KOPT-K1 (cell line): Measurements from ENCODE around the gene TMEM203.

Source experiments
- H3K27ac ChIP-seq: fragments of 200-600 bp; sonication (generic); 2 replicates; pipeline ENCODE4 v1.5.1; 2016; ENCODE audit warnings: antibody characterized with exemption, mild to moderate bottlenecking, low read depth, low read length; ENCODE audit not compliant: poor library complexity, severe bottlenecking
- H3K36me3 ChIP-seq: fragments of 200-600 bp; sonication (generic); 2 replicates; pipeline ENCODE4 v1.5.1; 2017; ENCODE audit warnings: antibody characterized with exemption, mild to moderate bottlenecking, low read length, moderate library complexity; ENCODE audit not compliant: insufficient read depth
- H3K9me3 ChIP-seq: fragments of 200-600 bp; sonication (generic); 2 replicates; pipeline ENCODE4 v1.5.1; 2017; ENCODE audit warnings: antibody characterized with exemption, low read length, mild to moderate bottlenecking; ENCODE audit not compliant: insufficient read depth, poor library complexity, severe bottlenecking

The TMEM203 gene

DNA sequence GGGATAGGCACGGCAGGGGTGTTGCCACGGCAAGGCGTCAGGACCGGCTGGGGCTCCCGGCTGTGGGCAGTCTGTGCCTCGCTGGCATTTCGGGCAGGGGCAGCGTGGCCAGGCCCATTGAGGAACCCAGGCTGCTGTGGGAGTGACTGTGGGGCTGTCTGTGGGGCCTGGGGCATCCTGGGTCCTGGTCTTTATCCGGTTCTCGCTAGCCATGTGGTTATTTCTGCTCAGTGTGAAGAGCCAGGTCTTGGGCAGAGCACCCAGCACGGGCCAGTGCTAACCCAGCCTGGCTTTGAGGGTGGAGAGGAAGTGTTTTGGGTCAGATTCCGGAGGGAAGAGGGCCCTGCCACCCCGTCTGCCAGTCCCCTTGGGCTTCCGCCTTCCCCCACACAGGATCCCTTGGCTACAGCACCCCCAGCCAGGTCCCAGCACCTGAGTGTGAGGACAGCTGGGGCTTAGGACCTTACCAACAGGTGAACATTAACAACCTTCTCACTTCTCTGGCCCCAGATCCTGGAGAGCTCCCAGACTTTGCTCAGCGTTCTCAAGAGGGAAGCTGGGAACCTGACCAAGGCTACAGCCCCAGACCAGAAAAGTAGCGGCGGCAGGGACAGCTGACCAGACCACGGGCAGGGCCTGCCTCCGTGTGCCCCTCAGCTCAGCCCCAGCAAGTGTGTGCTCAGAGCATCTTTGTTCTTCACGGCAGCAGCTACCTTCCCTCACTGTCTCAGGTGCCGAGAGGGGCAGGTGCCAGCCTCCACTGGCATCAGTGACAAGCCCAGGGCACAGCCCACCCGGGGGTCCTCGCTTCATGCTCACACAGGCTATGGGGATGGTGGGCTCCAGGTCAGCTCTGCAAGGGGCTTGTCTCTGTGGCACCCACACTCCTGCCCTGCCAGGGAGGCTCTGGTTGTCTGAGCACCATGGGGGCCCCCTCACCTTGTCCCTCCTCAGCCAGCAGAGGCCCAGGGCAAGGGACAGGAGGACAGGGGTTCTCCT is 15.9 kb downstream of the TMEM203 start:
- H3K9me3 ChIP-seq: no peaks in the 10 kb centered on the region
- H3K36me3 ChIP-seq: peaks cover 41% of the 10 kb centered on the region; the same call in 1 of the 2 replicates
- peak overlapping the region; percentile 91 for H3K27ac ChIP-seq

DNA sequence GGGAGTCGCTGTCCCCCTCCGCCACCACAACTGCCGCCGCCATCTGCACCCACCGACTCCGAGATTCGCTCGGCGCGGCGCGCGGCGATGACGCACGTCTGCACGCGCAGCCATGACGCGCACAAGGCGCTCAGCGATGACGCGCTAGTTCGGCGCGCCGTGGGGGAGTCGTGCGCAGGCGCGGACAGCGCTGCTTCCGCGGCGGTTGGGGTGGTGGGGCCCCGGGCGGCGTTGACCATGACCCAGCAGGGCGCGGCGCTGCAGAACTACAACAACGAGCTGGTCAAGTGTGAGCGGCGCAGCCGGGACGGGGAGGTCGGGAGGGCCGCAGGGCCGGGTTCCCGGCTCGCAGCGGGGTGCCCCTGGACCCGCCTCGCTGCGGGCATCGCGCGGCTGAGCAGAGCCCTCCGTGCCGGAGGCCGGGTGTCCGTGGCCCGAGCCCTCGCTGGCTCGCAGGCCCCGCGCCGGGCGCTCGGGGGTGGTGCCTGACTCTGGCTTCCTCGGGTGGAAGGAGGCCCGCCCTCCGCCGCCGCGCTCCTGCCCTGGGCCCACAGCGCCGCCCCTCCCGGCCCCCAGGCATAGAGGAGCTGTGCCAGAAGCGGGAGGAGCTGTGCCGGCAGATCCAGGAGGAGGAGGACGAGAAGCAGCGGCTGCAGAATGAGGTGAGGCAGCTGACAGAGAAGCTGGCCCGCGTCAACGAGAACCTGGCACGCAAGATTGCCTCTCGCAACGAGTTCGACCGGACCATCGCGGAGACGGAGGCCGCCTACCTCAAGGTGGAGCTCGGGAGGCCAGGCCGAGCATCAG is 16.8 kb downstream of the TMEM203 start, which contains the start of the genes ANAPC2 and SSNA1:
ANAPC2 (minus strand) TSS at position 71 of the 807 bp plus-strand sequence; CDS start at position 43, 28 bp downstream.
SSNA1 (plus strand) TSS at position 187 of the 807 bp plus-strand sequence; CDS start at position 238, 51 bp downstream.
- peaks cover 48% of the 10 kb centered on the region; the same call in 1 of the 2 replicates for H3K36me3 ChIP-seq
- H3K9me3 ChIP-seq: no peaks in the 10 kb centered on the region
- H3K27ac ChIP-seq: peak within 1 kb of the TSS; percentile 91

DNA sequence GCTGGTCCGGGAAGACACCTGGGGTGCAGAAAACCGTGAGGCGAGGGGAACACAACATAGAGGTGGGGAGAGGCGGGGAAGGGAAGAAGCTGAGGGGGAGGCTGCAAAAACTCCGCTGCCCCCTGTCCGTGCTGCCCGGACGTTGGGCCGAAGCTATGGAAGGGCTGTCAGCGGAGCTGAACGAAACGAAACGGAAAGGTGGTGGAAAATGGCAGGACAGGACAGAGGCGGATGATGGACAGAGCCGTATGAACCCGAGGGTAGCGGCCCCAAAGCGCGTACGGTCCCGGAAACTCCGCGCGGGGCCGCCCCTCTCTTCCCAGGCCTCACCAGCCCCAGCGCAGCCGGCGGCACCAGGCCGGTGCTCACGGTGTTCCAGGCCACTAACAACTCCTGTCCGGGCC is 17.4 kb downstream of the TMEM203 start:
- H3K27ac ChIP-seq: peak overlapping the region; percentile 91
- H3K36me3 ChIP-seq: peaks cover 54% of the 10 kb centered on the region; the same call in 1 of the 2 replicates
- no peaks in the 10 kb centered on the region for H3K9me3 ChIP-seq

DNA sequence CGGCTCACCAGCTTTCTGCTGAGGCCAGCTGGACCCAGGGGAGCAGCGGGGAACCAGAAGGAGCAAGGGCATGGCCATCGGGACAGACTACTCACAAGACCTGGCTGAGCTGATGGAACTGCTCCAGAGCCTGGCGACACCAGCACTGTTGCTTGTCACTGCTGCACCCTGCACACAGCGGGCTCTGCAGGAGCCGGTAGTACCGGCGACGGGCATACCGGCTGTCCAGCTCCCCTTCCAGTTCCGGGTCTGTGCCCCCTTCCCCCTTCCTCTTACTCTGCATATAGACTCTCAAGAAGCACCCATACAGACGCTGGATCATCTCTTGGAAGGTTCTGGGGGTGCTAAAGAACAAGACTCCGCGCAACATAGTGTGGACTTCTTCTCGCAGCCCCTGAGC is 18.1 kb downstream of the TMEM203 start:
- Histone ChIP-seq H3K9me3 (no peaks in the 10 kb centered on the region), H3K36me3 (peaks cover 61% of the 10 kb centered on the region; the same call in 1 of the 2 replicates), H3K27ac (peak overlapping the region; percentile 91)

DNA sequence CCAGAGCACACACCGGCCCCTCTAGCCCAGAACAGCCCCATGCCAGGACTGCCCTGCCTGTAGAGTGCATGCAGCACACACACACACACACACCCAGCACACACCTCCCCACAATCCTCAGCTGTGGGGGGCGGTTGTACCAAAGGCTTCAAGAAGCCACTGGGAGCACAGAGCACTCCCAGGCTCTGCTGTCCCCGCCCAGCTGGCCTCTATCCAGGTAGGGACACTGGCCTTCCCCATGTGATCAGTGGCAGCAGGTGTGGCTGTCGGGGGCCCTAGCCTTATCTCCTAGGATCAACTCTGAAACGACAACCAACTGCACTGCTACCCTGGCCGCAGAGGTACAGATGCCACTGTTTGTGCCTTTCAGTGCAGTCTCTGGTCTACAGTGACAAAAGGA is 19.1 kb downstream of the TMEM203 start:
- Histone ChIP-seq H3K9me3 (no peaks in the 10 kb centered on the region), H3K36me3 (peaks cover 62% of the 10 kb centered on the region; the same call in 1 of the 2 replicates), H3K27ac (no peak overlapping the region)

DNA sequence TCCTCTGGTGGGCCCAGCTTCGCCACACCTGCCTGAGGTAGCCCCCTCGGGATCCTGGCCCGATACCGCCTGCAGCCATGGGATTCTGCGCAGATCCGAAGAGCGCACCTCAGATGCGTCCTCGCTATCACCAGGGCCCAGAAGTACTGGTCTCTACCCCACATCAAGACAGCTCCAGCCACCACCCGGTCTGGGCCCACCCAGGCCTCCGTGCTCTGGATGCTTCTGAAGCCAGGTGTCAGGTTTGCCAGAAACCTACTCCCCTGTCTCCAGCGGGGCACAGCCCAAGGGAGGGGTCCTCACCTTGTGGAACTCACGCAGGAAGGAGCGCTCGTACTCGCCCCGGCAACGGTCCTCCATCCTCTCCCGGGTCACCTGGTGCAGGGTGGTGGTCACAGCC is 19.5 kb downstream of the TMEM203 start:
- H3K27ac ChIP-seq: no peak overlapping the region
- H3K36me3 ChIP-seq: peaks cover 62% of the 10 kb centered on the region; the same call in 1 of the 2 replicates

DNA sequence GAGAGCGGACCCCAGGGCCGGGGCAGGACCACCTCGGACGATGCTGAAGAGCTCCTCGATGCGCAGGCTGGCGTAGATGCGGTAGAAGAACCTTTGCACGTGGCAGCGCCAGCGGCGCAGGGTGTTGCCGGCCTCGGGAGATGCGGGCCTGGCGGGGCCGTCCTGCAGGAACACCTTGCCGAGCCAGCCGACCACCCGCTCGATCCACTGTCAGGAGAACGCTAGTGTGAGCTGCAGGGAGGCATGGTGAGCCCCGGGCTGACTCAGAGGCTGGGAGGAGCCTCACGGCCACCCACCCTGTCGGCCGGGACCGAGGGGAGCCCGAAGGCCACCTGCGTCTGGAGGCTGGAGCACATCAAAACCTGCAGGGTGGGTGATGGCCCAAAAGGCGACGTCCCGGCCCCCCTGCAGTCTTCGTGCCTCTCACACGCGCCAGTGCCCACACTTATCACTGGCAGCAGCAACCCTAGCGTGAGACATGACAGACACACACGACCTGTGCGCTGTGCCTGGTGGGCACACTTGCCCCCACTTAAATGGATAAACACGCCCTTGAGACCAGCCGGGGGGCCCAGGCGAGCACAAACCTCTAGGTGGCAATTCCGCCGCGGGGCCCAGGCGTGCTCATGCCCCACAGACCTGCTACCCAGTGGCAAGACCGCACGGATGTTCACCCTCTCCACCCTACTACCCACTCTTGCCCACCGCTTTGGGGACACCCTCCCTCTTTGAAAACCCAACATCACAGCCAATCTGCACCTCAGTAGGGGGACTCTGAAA is 20.4 kb downstream of the TMEM203 start:
- Histone ChIP-seq H3K36me3 (peaks cover 62% of the 10 kb centered on the region; the same call in 1 of the 2 replicates), H3K27ac (no peak overlapping the region), H3K9me3 (no peaks in the 10 kb centered on the region)

More for the DNA sequence above, 19.5 kb downstream of the TMEM203 start:
- H3K9me3 ChIP-seq: no peaks in the 10 kb centered on the region

DNA sequence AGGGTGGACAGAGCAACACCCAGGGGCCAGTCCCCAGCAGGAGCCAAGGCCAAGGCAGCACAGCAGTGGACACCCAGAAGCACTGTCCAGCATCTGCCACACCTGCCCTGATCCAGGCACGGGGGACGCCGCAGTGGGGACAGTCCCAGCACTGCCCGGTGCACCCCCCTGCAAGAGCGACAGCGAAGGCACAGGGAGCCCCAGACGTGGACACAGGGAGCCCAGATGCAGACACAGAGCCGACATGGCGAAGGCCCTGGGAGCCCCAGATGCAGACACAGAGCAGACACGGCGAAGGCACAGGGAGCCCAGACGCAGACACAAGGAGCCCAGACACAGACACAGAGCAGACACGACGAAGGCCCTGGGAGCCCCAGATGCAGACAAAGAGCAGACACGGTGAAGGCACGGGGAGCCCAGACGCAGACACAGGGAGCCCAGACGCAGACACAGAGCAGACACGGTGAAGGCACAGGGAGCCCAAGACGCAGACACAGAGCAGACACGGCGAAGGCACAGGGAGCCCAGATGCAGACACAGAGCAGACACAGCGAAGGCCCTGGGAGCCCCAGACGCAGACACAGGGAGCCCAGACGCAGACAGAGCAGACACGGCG is 21.4 kb downstream of the TMEM203 start:
- Histone ChIP-seq H3K36me3 (peaks cover 68% of the 10 kb centered on the region; the same call in 1 of the 2 replicates), H3K9me3 (no peaks in the 10 kb centered on the region), H3K27ac (no peak overlapping the region)

DNA sequence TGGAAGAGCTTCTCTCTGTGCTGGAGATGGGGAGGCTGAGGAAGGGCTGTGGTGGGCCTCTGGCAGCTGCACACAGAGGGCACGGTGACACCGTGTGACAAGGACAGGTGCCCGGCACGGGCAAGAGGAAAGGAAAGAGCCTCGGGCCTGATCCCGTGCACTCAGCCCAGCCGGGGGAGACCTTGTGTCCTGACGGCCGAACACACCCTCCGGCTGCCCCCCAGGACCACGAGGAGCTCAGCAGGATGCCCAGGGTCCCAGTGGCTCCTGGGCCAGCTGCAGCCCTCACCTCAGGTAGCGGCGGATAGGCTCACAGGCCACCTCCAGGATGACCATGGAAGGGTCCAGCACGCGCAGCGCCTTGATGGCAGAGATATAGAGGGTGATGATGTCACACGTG is 22.6 kb downstream of the TMEM203 start:
- Histone ChIP-seq H3K27ac (no peak overlapping the region), H3K36me3 (peaks cover 77% of the 10 kb centered on the region; the same call in 1 of the 2 replicates), H3K9me3 (no peaks in the 10 kb centered on the region)

DNA sequence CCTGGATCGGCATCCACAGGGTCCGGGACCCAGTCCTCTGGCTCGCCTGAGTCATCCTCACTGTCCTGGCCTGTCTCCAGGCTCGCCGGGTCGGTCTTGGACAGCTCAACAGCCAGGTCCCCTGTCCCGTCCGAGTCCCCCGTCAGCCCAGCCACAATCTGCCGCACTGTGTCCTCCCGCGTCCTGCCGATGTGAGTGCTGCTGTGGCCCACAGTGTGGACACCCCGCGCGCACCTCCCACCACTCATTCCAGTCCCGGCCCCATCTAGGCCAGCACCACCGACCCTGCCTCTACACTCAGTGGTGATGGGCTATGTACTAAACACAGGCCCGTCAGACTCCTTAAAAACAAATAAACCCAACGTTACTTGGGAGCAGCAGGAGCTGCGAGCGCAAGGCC is 23.8 kb downstream of the TMEM203 start:
- H3K27ac ChIP-seq: no peak overlapping the region
- H3K9me3 ChIP-seq: no peaks in the 10 kb centered on the region
- H3K36me3 ChIP-seq: peaks cover 73% of the 10 kb centered on the region; the same call in 1 of the 2 replicates

DNA sequence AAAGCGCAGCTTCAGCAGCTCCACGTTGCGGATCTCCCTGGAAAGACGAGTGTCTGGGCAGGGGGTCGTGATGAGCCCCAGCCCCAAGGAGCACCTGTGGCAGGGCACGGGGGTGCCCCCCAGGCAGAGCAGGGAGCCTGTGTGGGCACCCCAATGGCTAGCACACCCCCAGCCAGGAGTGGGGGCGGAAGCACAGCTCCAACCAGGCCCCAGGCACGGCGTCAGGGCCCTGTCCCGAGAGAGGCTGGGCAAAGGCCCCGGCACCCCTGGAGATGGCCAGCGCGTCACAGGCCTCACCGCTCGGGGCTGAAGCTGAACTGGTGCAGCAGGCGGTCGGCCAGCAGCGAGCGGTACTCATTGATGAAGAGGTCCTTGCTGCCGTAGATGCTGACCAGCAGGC is 25.0 kb downstream of the TMEM203 start:
- no peak overlapping the region for H3K27ac ChIP-seq
- peaks cover 62% of the 10 kb centered on the region; the same call in 1 of the 2 replicates for H3K36me3 ChIP-seq
- no peaks in the 10 kb centered on the region for H3K9me3 ChIP-seq

DNA sequence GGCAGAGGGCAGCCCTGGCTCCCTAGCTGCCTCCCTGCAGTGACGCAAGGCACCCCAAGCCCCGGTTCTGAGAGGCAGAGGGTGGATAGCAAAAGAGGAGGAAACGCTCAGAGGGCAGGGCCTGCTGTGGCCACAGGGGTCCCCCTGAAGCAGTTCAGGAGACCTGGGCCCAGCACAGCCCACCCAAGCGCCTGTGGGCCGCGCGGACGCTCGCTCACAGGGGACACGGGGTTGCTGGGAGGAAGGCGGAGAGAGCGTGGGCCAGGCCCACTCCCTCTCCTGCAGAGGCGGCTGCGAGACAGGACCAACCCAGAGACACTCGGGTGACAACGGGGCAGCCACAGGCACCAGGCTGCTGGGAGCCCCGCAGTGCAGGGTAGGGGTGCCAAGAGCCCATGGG is 25.7 kb downstream of the TMEM203 start:
- Histone ChIP-seq H3K36me3 (peaks cover 59% of the 10 kb centered on the region; the same call in 1 of the 2 replicates), H3K9me3 (no peaks in the 10 kb centered on the region), H3K27ac (no peak overlapping the region)

DNA sequence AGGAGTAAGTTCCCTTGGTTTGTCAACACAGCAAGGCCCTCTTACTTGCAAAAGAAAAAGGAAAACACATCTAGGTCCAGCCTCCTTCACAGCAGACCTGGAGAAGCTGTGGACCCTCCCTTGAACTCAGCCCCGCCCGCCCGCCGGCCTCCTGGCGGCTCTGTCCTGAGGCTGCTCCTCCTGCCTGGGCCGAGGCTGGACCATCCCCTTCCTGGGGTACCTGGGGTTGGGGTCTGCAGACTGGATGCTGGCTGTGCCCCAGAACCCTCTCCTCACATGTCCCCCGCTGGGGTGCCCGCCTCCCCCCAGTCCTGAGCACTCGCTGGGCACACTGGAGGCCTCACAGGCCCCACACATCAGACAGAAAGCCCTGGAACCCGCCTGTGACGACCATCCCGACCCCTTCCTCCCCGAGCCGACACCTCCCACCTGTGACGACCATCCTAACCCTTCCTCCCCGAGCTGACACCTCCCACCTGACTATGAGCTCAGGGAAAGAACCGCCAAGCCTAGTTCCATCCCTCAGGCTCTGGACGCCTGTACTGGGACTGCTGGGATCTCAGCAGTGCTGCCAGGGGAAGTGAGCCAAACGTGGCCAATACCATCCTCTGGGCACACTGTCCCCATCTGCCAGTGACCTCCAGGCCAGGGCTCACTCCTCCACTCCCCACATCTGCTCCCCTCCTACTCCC is 26.4 kb downstream of the TMEM203 start:
- no peaks in the 10 kb centered on the region for H3K9me3 ChIP-seq
- H3K27ac ChIP-seq: no peak overlapping the region
- H3K36me3 ChIP-seq: peaks cover 56% of the 10 kb centered on the region; the same call in 1 of the 2 replicates
